Peyer's patch (tissue), 4 donors: ENCODE data around the gene MYOT. TPM values are rescaled to one million over a fixed set of nuclear protein-coding genes. Genes with fewer than 3 reads are reported as not detected.

Experiments
- DNase-seq, 3 donors: peaks; one replicate each; pipeline ENCODE4 v3.0.0-alpha.2; 2017 to 2019
- H3K27ac ChIP-seq, 4 donors: fragments of 200-600 bp; sonication (generic); one replicate each; pipeline ENCODE4 v1.5.1; 2016 to 2019
- H3K27me3 ChIP-seq, 2 donors: fragments of 200-600 bp; sonication (generic); one replicate each; pipeline ENCODE4 v1.5.1; 2019
- H3K36me3 ChIP-seq, 3 donors: fragments of 200-600 bp; sonication (generic); one replicate each; pipeline ENCODE4 v1.5.1; 2016 to 2019
- H3K4me1 ChIP-seq, 4 donors: fragments of 200-600 bp; sonication (generic); one replicate each; pipeline ENCODE4 v1.5.1; 2016 to 2019
- H3K4me3 ChIP-seq, 4 donors: fragments of 200-600 bp; sonication (generic); 1 replicate in 3 of 4; 2 replicates in 1 of 4; pipeline ENCODE4 v1.5.1; 2016 to 2019; ENCODE audit warnings: mild to moderate bottlenecking in 1 of 4
- H3K9me3 ChIP-seq, 4 donors: fragments of 200-600 bp; sonication (generic); one replicate each; pipeline ENCODE4 v1.5.1; 2016 to 2019; ENCODE audit warnings: mild to moderate bottlenecking in 1 of 4
- POLR2A ChIP-seq, 2 donors: fragments of 450-650 bp; IDR thresholded peaks; one replicate each; pipeline ENCODE4 v1.5.1; 2017; ENCODE audit warnings: antibody characterized with exemption in 2 of 2, mild to moderate bottlenecking in 2 of 2, moderate library complexity in 2 of 2
- total RNA-seq, 4 donors: library from RNA; depleted of rRNA; stranded (reverse); fragments of >200 nt; gene quantifications; one replicate each; pipeline ENCODE4 v1.1.0, GENCODE V29; 2016
- TF ChIP-seq, protein P1 (sequence below), 6 experiments: fragments of 450-650 bp in 4 of 6; fragments of 200-600 bp in 2 of 6; sonication (generic) in 1 of 6; IDR thresholded peaks; one replicate each; pipeline ENCODE4 v1.5.1; 2017 to 2019; ENCODE audit warnings: antibody characterized with exemption in 6 of 6, mild to moderate bottlenecking in 3 of 6, moderate library complexity in 1 of 6

Gene MYOT
- total RNA-seq, 4 donors from 2014 or later = 1.1 to 5.7 (median 4.2) TPM

DNA sequence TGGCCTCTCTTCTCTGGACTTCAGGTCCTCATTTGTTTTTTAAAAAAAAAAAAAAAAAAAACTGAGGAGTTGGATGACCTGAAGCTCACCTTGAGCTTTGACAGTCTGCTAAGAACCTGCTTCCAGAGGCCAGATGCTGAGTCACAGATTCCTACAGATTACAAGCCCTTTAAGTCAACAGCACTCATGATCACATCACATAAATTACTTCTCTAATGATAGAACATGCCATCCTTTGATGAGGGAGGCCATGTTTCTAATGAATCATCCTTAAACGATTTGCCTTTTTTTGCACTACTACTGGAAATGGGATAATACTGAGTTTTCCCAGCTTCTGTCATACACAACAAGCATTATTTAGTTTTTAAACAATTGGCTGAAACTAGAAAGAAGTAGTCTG, 34.2 kb upstream of the MYOT start:
- no peaks in the 10 kb centered on the region for H3K27me3 ChIP-seq
- peak in 1 of 3 donors; percentile 66 for DNase-seq
- no peaks in the 10 kb centered on the region for H3K36me3 ChIP-seq
- H3K4me3 ChIP-seq = no peak overlapping the region
- H3K4me1 ChIP-seq = peaks cover 0 to 15% (median 0%) of the 10 kb centered on the region in 4 donors
- no peak for TF ChIP-seq POLR2A (IDR thresholded peaks at IDR 0.05)
- TF ChIP-seq, protein P1, sequence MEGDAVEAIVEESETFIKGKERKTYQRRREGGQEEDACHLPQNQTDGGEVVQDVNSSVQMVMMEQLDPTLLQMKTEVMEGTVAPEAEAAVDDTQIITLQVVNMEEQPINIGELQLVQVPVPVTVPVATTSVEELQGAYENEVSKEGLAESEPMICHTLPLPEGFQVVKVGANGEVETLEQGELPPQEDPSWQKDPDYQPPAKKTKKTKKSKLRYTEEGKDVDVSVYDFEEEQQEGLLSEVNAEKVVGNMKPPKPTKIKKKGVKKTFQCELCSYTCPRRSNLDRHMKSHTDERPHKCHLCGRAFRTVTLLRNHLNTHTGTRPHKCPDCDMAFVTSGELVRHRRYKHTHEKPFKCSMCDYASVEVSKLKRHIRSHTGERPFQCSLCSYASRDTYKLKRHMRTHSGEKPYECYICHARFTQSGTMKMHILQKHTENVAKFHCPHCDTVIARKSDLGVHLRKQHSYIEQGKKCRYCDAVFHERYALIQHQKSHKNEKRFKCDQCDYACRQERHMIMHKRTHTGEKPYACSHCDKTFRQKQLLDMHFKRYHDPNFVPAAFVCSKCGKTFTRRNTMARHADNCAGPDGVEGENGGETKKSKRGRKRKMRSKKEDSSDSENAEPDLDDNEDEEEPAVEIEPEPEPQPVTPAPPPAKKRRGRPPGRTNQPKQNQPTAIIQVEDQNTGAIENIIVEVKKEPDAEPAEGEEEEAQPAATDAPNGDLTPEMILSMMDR (IDR thresholded peaks at IDR 0.05) = no peak
- no peaks in the 10 kb centered on the region for H3K9me3 ChIP-seq
- H3K27ac ChIP-seq = no peak overlapping the region

DNA sequence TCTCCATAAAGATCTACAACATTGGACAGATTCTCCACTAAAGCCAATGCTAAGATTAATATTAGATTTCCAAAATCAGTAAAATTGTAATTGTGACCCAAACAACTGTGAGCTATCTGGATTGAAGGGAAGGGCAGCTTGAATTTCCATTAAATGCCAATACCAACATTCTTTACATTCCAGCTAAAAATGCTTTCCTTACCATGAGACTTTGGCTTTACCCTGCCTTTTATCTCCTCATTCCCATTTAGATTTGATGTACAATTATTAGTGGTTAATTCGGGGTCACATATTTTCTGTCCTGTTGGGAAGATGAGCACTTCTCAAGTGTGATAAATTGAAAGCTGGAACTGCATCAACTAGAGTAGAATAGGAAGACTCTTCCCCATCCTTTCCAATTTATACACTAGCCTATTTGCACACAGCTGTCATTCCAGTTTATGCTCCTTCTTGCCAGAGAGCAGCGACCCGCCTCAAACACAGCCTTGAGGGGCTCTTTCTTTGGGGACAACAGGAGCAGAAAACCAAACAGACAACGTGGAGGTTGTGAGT, 33.1 kb upstream of the MYOT start:
- TF ChIP-seq POLR2A (IDR thresholded peaks at IDR 0.05) = no peak
- TF ChIP-seq, protein P1 (IDR thresholded peaks at IDR 0.05) = no peak
- Histone ChIP-seq H3K27ac (no peak overlapping the region), H3K9me3 (no peaks in the 10 kb centered on the region), H3K4me1 (peaks cover 0 to 15% (median 0%) of the 10 kb centered on the region in 4 donors), H3K27me3 (no peaks in the 10 kb centered on the region), H3K4me3 (no peak overlapping the region), H3K36me3 (no peaks in the 10 kb centered on the region)
- no peak for DNase-seq

DNA sequence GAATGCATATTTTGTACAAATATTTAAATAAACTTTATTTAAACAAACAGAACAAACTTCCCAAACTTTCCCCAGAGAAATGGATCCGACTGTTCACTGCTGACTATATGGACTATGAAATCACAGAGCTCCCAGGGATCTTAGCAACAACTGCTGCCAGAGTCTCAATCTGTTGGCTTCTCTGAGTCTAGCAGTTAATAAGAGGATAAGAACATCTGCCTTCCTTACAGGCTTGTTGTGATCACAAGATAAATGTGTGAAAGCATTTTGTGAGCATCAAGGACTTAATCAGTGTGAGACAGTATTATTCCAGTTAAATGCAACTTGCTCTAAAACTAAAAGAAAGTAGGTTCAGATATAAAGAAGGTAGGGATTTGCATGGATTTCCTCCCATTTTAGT, 31.4 kb upstream of the MYOT start:
- no peak for DNase-seq
- peaks cover 0 to 15% (median 0%) of the 10 kb centered on the region in 4 donors for H3K4me1 ChIP-seq
- no peak overlapping the region for H3K27ac ChIP-seq

DNA sequence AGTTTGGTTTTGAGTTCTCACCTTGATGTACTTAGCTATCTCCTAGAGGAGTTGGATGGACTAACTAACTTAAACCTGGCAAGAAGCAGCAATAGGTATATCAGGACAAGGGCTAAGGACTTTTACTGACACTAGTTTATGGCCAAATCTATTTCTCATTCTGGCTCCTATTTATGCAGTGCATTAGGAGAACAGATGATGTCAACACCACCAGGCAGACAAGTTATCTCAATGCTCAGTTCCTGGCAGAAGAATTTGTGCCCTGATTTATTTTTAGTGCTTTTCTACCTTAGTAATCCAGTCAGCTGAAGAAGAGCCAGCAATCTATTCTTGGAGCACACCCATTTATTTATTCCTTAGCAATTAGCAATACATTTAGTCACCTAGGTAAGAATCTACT, 30.7 kb upstream of the MYOT start:
- H3K27ac ChIP-seq = peak overlapping the region in 1 of 4 donors; percentile 34
- H3K9me3 ChIP-seq = no peaks in the 10 kb centered on the region
- H3K4me3 ChIP-seq = no peak overlapping the region
- no peaks in the 10 kb centered on the region for H3K36me3 ChIP-seq
- DNase-seq = no peak
- H3K27me3 ChIP-seq = no peaks in the 10 kb centered on the region
- no peak for TF ChIP-seq POLR2A (IDR thresholded peaks at IDR 0.05)
- TF ChIP-seq, protein P1 (IDR thresholded peaks at IDR 0.05) = no peak
- H3K4me1 ChIP-seq = peaks cover 0 to 15% (median 0%) of the 10 kb centered on the region in 4 donors

More for the DNA sequence above, 31.4 kb upstream of the MYOT start:
- Histone ChIP-seq H3K27me3 (no peaks in the 10 kb centered on the region), H3K9me3 (no peaks in the 10 kb centered on the region), H3K4me3 (no peak overlapping the region), H3K36me3 (no peaks in the 10 kb centered on the region)
- TF ChIP-seq POLR2A (IDR thresholded peaks at IDR 0.05) = no peak
- TF ChIP-seq, protein P1 (IDR thresholded peaks at IDR 0.05) = no peak

DNA sequence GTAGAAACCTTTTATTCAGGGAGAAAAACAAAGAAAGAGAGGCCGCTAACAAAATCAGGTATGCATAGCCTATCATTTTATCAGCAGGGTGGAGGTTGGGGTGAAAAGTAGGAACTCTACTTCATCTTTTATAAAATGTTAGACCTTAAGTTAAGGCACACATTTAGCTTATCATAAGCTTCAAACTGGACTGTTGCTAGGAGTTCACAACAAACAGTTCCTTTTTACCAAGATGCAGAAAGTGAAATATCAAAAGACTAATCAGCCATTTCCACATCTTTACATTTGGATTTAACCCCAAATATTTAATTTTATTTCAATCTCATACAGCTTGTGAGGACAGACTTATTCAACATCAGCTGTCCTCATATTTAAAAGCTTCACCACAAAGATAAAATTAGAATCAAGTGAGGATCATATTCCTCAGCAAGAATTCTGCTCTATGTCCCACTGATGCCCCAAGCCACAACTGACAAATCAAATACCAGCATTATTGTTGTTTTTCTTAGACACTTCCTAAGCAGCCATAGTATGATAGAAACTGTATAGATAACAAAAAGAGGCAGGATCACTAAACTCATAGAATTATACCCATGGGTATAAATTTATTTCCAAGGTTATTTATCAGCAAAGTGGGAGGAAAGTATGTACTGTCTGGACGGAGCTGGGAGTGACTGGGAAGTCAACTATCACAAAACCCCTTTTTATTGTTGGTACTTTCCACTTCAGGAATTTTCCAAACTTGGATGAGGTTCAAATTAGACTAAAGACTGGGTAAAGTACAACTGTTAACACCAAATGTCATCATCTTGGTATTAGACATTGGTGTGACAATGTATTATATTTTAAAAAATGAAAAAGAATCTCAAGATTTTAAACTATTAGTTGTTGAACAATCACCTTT, 29.9 kb upstream of the MYOT start:
- Histone ChIP-seq H3K4me1 (peaks cover 0 to 15% (median 0%) of the 10 kb centered on the region in 4 donors), H3K27ac (peak overlapping the region in 1 of 4 donors; percentile 34), H3K36me3 (no peaks in the 10 kb centered on the region), H3K27me3 (no peaks in the 10 kb centered on the region), H3K9me3 (no peaks in the 10 kb centered on the region), H3K4me3 (no peak overlapping the region)
- DNase-seq = no peak
- TF ChIP-seq, protein P1 (IDR thresholded peaks at IDR 0.05) = no peak
- no peak for TF ChIP-seq POLR2A (IDR thresholded peaks at IDR 0.05)
